ENCODE measurements around the gene RNF11. TPM values are rescaled to one million over a fixed set of nuclear protein-coding genes. Genes with fewer than 3 reads are reported as not detected.
"Not testable (repeated sequence)": the region's sequence is repeated elsewhere in the genome, so short reads cannot be mapped to it uniquely, and the experiment has no call there.

RNF11 gene
- total RNA-seq, 2 donors from 2014 or later: 87.2 to 103 TPM

DNA sequence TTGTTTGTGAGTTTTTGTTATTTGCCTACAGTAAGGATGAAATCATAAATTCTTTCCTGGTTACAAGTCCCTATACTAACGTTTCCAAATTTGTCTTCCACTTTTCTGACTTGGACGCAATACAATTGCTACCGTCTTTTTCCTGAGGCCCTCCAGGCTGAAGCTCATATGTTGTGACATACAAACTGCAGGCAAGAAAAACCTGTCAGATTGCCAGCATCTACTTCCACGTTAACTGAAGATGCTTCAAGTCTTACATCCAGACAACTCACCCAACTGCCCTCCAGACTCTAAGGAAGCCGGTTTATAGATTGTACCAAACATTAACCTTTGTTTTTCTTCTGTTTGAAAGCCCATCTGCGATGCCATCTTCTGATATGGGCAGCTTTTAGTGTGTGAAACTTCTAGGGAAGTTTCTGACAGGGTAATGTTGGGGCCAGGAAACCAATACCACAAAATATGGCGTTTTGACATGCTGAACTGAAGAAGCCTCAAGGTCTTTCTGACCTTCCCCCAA is 21.4 kb upstream of the RNF11 start:
- Histone ChIP-seq H3K36me3 (no peaks in the 10 kb centered on the region), H3K27ac (no peak overlapping the region), H3K4me1 (no peaks in the 10 kb centered on the region), H3K27me3 (no peaks in the 10 kb centered on the region), H3K9me3 (no peaks in the 10 kb centered on the region), H3K4me3 (no peak overlapping the region)
- TF ChIP-seq, protein P1, sequence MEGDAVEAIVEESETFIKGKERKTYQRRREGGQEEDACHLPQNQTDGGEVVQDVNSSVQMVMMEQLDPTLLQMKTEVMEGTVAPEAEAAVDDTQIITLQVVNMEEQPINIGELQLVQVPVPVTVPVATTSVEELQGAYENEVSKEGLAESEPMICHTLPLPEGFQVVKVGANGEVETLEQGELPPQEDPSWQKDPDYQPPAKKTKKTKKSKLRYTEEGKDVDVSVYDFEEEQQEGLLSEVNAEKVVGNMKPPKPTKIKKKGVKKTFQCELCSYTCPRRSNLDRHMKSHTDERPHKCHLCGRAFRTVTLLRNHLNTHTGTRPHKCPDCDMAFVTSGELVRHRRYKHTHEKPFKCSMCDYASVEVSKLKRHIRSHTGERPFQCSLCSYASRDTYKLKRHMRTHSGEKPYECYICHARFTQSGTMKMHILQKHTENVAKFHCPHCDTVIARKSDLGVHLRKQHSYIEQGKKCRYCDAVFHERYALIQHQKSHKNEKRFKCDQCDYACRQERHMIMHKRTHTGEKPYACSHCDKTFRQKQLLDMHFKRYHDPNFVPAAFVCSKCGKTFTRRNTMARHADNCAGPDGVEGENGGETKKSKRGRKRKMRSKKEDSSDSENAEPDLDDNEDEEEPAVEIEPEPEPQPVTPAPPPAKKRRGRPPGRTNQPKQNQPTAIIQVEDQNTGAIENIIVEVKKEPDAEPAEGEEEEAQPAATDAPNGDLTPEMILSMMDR (IDR thresholded peaks at IDR 0.05): no peak
- DNase-seq (ENCODE audit: low spot score): no peak

DNA sequence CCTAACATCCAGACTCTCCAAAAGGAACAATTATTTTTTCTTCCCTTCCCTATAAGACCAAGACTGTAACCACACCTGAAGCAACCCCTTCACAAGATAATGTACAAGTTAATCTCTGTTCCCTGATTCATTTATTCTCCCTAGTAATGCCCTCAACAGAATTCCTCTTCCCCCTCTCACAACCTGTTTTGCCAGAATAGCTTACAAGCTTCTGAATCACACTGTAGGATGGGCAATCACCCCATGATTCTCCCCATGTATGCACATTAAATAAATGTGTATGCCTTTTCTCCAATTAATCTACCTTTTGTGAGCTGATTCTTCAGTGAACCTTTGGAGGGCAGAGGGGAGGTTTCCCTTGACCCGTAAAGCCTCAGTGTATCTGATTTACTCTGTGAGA is 20.9 kb upstream of the RNF11 start:
- H3K4me3 ChIP-seq: no peak overlapping the region
- DNase-seq (ENCODE audit: low spot score): no peak
- no peaks in the 10 kb centered on the region for H3K36me3 ChIP-seq
- H3K27ac ChIP-seq: no peak overlapping the region
- H3K9me3 ChIP-seq: no peaks in the 10 kb centered on the region
- TF ChIP-seq, protein P1 (IDR thresholded peaks at IDR 0.05): no peak
- no peaks in the 10 kb centered on the region for H3K4me1 ChIP-seq
- H3K27me3 ChIP-seq: no peaks in the 10 kb centered on the region

DNA sequence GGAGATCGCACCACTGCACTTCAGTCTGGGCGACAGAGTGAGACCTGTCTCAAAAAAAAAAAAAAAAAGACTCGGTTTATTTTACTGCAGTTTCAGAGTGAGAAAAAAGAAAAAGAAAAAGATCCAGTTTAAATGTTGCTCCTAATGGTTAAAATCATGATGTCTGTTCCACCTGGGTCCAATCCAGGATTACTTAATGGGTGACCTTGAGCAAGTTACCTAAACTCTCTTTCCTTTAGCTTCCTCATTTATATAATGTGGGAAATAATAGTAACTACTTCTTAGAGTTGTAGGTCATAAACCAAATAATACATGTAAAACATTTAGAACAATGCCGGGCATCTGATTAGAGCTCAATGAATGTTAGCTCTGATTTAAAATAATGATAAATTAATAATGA is 19.4 kb upstream of the RNF11 start:
- TF ChIP-seq, protein P1 (IDR thresholded peaks at IDR 0.05): no peak
- Histone ChIP-seq H3K9me3 (no peaks in the 10 kb centered on the region), H3K36me3 (no peaks in the 10 kb centered on the region), H3K4me1 (no peaks in the 10 kb centered on the region), H3K27ac (no peak overlapping the region), H3K27me3 (no peaks in the 10 kb centered on the region), H3K4me3 (no peak overlapping the region)
- DNase-seq (ENCODE audit: low spot score): no peak

DNA sequence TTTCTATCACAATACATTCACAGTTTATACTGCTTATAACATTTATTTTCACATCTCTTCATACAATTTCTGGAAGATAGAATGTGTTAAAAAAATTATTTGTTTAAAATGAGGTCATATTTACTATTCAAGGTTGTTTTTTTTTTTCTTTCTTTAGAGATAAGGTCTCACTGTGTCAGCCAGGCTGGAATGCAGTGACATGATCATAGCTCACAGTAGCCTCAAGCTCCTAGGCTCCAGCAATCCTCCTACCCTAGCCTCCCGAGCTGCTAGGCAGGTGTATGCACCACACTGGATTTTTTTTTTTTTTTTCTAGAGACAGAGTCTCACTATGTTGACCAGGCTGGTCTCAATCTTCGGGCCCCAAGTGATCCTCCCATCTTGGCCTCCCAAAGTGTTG is 19.0 kb upstream of the RNF11 start:
- H3K4me1 ChIP-seq: no peaks in the 10 kb centered on the region
- DNase-seq (ENCODE audit: low spot score): no peak
- no peaks in the 10 kb centered on the region for H3K9me3 ChIP-seq
- H3K4me3 ChIP-seq: no peak overlapping the region
- TF ChIP-seq, protein P1 (IDR thresholded peaks at IDR 0.05): no peak
- H3K27ac ChIP-seq: no peak overlapping the region
- H3K27me3 ChIP-seq: no peaks in the 10 kb centered on the region
- H3K36me3 ChIP-seq: no peaks in the 10 kb centered on the region

DNA sequence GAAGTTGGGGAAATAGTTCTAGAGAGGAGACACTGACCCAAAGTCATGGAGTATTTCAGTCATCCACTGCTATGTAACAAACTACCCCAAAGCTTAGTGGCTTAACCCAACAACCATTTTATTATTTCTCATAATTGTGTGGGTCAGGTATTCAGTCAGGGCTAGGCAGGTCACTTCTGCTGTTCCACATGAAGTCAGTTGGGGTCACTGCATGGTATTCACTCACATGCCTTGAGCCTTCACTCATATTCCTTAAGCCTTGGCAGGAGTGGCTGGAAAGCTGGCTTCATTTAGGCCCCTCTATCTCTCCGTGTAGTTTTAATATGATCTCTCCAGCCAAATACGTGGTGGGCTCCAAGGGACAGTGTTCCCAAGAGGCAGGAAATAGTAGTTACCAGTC is 17.5 kb upstream of the RNF11 start:
- no peak overlapping the region for H3K4me3 ChIP-seq
- DNase-seq (ENCODE audit: low spot score): no peak
- TF ChIP-seq, protein P1 (IDR thresholded peaks at IDR 0.05): no peak
- no peaks in the 10 kb centered on the region for H3K4me1 ChIP-seq
- H3K27me3 ChIP-seq: no peaks in the 10 kb centered on the region
- H3K9me3 ChIP-seq: no peaks in the 10 kb centered on the region
- no peaks in the 10 kb centered on the region for H3K36me3 ChIP-seq
- no peak overlapping the region for H3K27ac ChIP-seq

DNA sequence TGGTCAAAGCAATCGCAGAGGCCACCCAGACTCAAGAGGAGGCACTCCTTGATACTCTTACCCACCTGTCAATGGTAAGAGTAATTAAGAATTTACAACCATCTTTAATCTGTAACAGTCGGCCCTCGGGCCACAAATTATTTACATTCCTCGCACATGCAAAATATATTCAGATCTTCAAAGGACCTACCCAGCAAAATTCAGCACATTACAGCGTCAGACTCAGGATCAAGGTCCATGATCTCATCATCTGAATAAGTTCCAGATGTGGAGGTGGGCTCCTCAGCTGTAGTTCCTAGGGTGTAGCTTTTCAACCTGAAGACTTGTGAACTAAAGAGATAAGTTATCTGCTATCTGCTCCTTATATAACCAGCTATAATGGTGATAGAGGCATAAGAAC is 17.1 kb upstream of the RNF11 start:
- H3K36me3 ChIP-seq: no peaks in the 10 kb centered on the region
- TF ChIP-seq, protein P1 (IDR thresholded peaks at IDR 0.05): no peak
- DNase-seq (ENCODE audit: low spot score): no peak

DNA sequence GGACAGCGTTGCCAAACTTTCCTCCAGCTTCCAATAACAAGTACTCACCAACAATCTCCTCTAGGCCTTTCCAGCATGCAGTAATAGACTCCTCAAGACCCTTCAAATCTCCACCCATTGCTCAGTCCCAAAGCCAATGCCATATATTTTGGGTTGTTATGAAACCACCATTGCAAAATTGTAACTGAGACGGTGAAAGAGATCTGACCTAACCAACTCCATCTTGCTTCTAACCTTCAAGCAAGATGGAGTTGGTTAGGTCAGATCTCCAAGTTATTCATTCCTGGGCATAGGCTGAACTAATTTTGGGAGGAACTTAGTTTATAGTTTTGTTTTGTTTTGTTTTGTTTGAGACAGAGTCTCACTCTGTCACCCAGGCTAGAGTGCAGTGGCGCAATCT is 14.5 kb upstream of the RNF11 start:
- not testable (repeated sequence) for DNase-seq (ENCODE audit: low spot score); H3K4me3 ChIP-seq; H3K27me3 ChIP-seq; H3K9me3 ChIP-seq; H3K27ac ChIP-seq; H3K4me1 ChIP-seq; H3K36me3 ChIP-seq

More for the DNA sequence above, 17.1 kb upstream of the RNF11 start:
- no peaks in the 10 kb centered on the region for H3K27me3 ChIP-seq
- H3K4me3 ChIP-seq: no peak overlapping the region
- H3K27ac ChIP-seq: no peak overlapping the region
- no peaks in the 10 kb centered on the region for H3K4me1 ChIP-seq
- H3K9me3 ChIP-seq: no peaks in the 10 kb centered on the region

Measured in right atrium auricular region (tissue), 2 donors.